SK-N-SH treated with all-trans-retinoic acid at 6 μM for 48 hours (cell line): Measurements from ENCODE around the gene RAB11FIP4.

Source experiments
- BACH2 ChIP-seq: fragments of 250-450 bp; sonication (Bioruptor Pico); IDR thresholded peaks from 2 replicates; pipeline ENCODE4 v1.9.0; 2021; ENCODE audit warnings: mild to moderate bottlenecking, borderline replicate concordance
- CSDC2 ChIP-seq: fragments of 250-450 bp; sonication (Bioruptor Pico); IDR thresholded peaks from 2 replicates; pipeline ENCODE4 v1.5.0; 2020; ENCODE audit warnings: mild to moderate bottlenecking, moderate library complexity
- RARB ChIP-seq: fragments of 250-450 bp; sonication (Bioruptor Pico); IDR thresholded peaks from 2 replicates; pipeline ENCODE4 v1.8.0; 2021; ENCODE audit warnings: mild to moderate bottlenecking, moderate library complexity
- TCF4 ChIP-seq: fragments of 250-450 bp; sonication (Bioruptor Pico); IDR thresholded peaks from 2 replicates; pipeline ENCODE4 v1.8.0; 2021; ENCODE audit warnings: mild to moderate bottlenecking, moderate library complexity, borderline replicate concordance
- TOX ChIP-seq: fragments of 250-450 bp; sonication (Bioruptor Pico); IDR thresholded peaks from 2 replicates; pipeline ENCODE4 v1.8.0; 2021; ENCODE audit warnings: mild to moderate bottlenecking, moderate library complexity, borderline replicate concordance
- ZC3H10 ChIP-seq: fragments of 250-450 bp; sonication (Bioruptor Pico); IDR thresholded peaks from 2 replicates; pipeline ENCODE4 v1.5.1; 2021; ENCODE audit warnings: mild to moderate bottlenecking, moderate library complexity
- ZFP30 ChIP-seq: fragments of 450-650 bp; formaldehyde crosslinking; IDR thresholded peaks from 2 replicates; pipeline ENCODE4 v1.5.0; 2022; ENCODE audit warnings: mild to moderate bottlenecking, moderate library complexity
- ZNF565 ChIP-seq: fragments of 450-650 bp; formaldehyde crosslinking; conservative IDR thresholded peaks from 2 replicates; pipeline ENCODE4 v1.5.0; 2020; ENCODE audit warnings: low read depth, mild to moderate bottlenecking, moderate library complexity
- ZNF8 ChIP-seq: fragments of 450-650 bp; formaldehyde crosslinking; IDR thresholded peaks from 2 replicates; pipeline ENCODE4 v1.5.0; 2020; ENCODE audit warnings: mild to moderate bottlenecking, moderate library complexity
- TF ChIP-seq, protein P1 (sequence below): fragments of 250-450 bp; sonication (Bioruptor Pico); IDR thresholded peaks from 2 replicates; pipeline ENCODE4 v1.8.0; 2021; ENCODE audit warnings: low read depth, mild to moderate bottlenecking, moderate library complexity, borderline replicate concordance
- TF ChIP-seq, protein P2 (sequence below): fragments of 250-450 bp; sonication (Bioruptor Pico); IDR thresholded peaks from 2 replicates; pipeline ENCODE4 v1.8.0; 2020; ENCODE audit warnings: mild to moderate bottlenecking, moderate library complexity, borderline replicate concordance
- TF ChIP-seq, protein P3 (sequence below): fragments of 250-450 bp; sonication (Bioruptor Pico); IDR thresholded peaks from 2 replicates; pipeline ENCODE4 v1.5.1; 2020; ENCODE audit warnings: low read depth, mild to moderate bottlenecking, moderate library complexity

DNA sequence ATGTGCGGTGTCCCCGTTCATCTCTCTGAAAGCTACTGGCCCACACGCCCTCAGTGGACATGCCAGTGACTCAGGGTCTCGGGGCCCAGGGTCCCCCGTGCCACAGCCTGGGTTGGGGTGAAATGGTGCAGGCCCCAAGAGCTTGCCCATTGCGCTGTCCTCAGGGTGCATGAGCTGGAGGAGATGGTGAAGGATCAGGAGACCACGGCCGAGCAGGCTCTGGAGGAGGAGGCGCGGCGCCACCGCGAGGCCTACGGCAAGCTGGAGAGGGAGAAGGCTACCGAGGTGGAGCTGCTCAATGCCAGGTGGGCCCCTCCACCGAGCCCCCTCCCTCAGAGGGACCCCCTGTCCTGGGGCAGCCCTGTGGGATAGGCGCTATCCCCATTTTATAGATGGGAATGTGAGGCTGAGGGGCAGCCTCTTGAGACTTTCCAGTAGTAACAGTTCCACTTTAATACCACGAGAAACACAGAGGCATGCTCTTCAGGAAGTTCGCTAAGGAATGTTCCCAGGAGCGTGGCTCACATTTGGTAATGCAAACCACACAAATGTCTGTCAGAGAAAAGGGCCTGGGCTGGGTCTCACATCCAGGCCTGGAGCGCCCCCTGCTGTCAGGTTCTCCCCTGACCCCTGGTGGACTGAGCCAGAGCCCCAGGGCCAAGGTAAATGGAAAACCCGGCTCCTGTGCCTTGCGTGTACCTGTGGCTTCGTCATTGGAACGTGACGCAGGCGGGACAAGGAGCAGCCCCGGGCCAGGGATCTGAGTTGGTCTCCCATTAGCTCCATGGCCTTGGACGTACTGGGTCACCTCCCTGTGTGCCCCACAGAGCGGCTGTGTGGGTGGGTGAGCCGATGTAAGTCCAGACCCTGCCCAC, 133.7 kb downstream of the RAB11FIP4 start:
- TF ChIP-seq ZFP30 (no peak), ZNF565 (no peak), BACH2 (CRISPR knock-in tag) (no peak), TCF4 (CRISPR knock-in tag) (no peak), ZNF8 (CRISPR knock-in tag) (no peak), RARB (no peak), TOX (no peak), ZC3H10 (CRISPR knock-in tag) (no peak), CSDC2 (CRISPR knock-in tag) (no peak)
- TF ChIP-seq, protein P1, sequence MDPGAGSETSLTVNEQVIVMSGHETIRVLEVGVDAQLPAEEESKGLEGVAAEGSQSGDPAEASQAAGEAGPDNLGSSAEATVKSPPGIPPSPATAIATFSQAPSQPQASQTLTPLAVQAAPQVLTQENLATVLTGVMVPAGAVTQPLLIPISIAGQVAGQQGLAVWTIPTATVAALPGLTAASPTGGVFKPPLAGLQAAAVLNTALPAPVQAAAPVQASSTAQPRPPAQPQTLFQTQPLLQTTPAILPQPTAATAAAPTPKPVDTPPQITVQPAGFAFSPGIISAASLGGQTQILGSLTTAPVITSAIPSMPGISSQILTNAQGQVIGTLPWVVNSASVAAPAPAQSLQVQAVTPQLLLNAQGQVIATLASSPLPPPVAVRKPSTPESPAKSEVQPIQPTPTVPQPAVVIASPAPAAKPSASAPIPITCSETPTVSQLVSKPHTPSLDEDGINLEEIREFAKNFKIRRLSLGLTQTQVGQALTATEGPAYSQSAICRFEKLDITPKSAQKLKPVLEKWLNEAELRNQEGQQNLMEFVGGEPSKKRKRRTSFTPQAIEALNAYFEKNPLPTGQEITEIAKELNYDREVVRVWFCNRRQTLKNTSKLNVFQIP (CRISPR knock-in tag) = no peak
- TF ChIP-seq, protein P2, sequence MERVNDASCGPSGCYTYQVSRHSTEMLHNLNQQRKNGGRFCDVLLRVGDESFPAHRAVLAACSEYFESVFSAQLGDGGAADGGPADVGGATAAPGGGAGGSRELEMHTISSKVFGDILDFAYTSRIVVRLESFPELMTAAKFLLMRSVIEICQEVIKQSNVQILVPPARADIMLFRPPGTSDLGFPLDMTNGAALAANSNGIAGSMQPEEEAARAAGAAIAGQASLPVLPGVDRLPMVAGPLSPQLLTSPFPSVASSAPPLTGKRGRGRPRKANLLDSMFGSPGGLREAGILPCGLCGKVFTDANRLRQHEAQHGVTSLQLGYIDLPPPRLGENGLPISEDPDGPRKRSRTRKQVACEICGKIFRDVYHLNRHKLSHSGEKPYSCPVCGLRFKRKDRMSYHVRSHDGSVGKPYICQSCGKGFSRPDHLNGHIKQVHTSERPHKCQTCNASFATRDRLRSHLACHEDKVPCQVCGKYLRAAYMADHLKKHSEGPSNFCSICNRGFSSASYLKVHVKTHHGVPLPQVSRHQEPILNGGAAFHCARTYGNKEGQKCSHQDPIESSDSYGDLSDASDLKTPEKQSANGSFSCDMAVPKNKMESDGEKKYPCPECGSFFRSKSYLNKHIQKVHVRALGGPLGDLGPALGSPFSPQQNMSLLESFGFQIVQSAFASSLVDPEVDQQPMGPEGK (CRISPR knock-in tag) = no peak
- TF ChIP-seq, protein P3, sequence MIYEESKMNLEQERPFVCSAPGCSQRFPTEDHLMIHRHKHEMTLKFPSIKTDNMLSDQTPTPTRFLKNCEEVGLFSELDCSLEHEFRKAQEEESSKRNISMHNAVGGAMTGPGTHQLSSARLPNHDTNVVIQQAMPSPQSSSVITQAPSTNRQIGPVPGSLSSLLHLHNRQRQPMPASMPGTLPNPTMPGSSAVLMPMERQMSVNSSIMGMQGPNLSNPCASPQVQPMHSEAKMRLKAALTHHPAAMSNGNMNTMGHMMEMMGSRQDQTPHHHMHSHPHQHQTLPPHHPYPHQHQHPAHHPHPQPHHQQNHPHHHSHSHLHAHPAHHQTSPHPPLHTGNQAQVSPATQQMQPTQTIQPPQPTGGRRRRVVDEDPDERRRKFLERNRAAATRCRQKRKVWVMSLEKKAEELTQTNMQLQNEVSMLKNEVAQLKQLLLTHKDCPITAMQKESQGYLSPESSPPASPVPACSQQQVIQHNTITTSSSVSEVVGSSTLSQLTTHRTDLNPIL (CRISPR knock-in tag) = no peak
